OCI-LY1 (cell line): Measurements from ENCODE around the gene SPRR2B.

Experiments used
- EZH2 ChIP-seq: fragments of 200-600 bp; sonication (generic), shearing (Covaris generic); IDR thresholded peaks from 2 replicates; pipeline ENCODE4 v1.8.0; 2017; ENCODE audit warnings: borderline replicate concordance, mixed run types, mild to moderate bottlenecking, antibody characterized with exemption, low read length, moderate library complexity, mixed read lengths
- TF ChIP-seq, protein P1 (sequence below): fragments of 200-600 bp; sonication (generic), shearing (Covaris generic); IDR thresholded peaks from 2 replicates; pipeline ENCODE4 v1.5.1; 2017; ENCODE audit warnings: mild to moderate bottlenecking, antibody characterized with exemption, low read length, moderate library complexity, mixed read lengths

DNA sequence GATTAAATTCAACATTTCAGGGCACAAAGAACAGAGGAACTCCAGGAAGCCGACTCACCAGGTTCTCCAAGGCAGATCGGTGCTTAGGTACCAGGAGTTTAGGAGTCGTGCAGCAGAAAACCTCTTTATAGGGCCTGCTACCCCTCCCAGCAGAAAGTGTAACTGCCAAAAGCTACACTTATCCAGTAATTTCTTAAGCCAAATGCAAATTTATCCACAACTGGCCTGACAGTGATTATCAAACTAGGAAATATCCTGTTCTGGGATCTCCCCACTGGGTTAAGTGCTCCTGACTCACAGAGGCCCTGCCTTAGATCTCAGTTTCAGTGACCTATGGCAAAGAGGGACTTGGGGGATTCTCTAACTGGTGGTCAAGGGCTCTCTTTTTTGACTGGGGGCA is 42.0 kb upstream of the SPRR2B start, which contains the start of gene SPRR2F:
- TF ChIP-seq, protein P1, sequence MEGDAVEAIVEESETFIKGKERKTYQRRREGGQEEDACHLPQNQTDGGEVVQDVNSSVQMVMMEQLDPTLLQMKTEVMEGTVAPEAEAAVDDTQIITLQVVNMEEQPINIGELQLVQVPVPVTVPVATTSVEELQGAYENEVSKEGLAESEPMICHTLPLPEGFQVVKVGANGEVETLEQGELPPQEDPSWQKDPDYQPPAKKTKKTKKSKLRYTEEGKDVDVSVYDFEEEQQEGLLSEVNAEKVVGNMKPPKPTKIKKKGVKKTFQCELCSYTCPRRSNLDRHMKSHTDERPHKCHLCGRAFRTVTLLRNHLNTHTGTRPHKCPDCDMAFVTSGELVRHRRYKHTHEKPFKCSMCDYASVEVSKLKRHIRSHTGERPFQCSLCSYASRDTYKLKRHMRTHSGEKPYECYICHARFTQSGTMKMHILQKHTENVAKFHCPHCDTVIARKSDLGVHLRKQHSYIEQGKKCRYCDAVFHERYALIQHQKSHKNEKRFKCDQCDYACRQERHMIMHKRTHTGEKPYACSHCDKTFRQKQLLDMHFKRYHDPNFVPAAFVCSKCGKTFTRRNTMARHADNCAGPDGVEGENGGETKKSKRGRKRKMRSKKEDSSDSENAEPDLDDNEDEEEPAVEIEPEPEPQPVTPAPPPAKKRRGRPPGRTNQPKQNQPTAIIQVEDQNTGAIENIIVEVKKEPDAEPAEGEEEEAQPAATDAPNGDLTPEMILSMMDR, result no peak
- no peak for TF ChIP-seq EZH2
